GM18870 (cell line): Measurements from ENCODE around the gene OR2A14.
"Not testable (repeated sequence)": the region's sequence is repeated elsewhere in the genome, so short reads cannot be mapped to it uniquely, and the experiment has no call there.

ENCODE experiments used
- ATAC-seq: cut with Tn5 transposase; IDR thresholded peaks from one replicate; pipeline ENCODE4 v1.9.1; 2021; ENCODE audit warnings: moderate library complexity; ENCODE audit not compliant: unreplicated experiment

OR2A14 gene

GRCh38 chr7:144122876-144123275 lies at the start of gene OR2A14:
TSS of gene OR2A14 (plus strand) at chr7:144123176. CDS start at chr7:144129113, 5,937 bp downstream.
- no peak for ATAC-seq

- ATAC-seq: no peak
Measured at GRCh38 chr7:144074374-144074773, 48.6 kb upstream of the OR2A14 start.

- ATAC-seq: no peak
Measured at GRCh38 chr7:144085978-144086377, 37.0 kb upstream of the OR2A14 start, which contains the start of gene OR2A12. TSS of gene OR2A12 (plus strand) at chr7:144086278. CDS start at chr7:144095108, 8,830 bp downstream.

GRCh38 chr7:144086730-144087129 lies 36.2 kb upstream of the OR2A14 start:
- ATAC-seq: no peak

GRCh38 chr7:144087230-144087629 lies 35.7 kb upstream of the OR2A14 start:
- no peak for ATAC-seq

GRCh38 chr7:144090667-144091066 lies 32.3 kb upstream of the OR2A14 start:
- no peak for ATAC-seq

- ATAC-seq: no peak
Measured at GRCh38 chr7:144098776-144099175, 24.2 kb upstream of the OR2A14 start.

GRCh38 chr7:144100607-144101006 lies 22.4 kb upstream of the OR2A14 start:
- ATAC-seq: no peak

GRCh38 chr7:144102041-144102440 lies 20.9 kb upstream of the OR2A14 start:
- no peak for ATAC-seq

- no peak for ATAC-seq
Measured at GRCh38 chr7:144105211-144105610, 17.8 kb upstream of the OR2A14 start.

GRCh38 chr7:144109283-144109682 lies 13.7 kb upstream of the OR2A14 start, which contains the start of gene OR2A2:
TSS of gene OR2A2 (plus strand) at chr7:144109583. CDS start at chr7:144109583, 0 bp downstream.
- ATAC-seq: no peak

GRCh38 chr7:144110272-144110671 lies 12.7 kb upstream of the OR2A14 start:
- ATAC-seq: no peak

- ATAC-seq: no peak
Measured at GRCh38 chr7:144113651-144114050, 9.3 kb upstream of the OR2A14 start.

GRCh38 chr7:144118341-144118740 lies 4.6 kb upstream of the OR2A14 start:
- no peak for ATAC-seq

GRCh38 chr7:144127714-144128334 lies 4.8 kb downstream of the OR2A14 start:
- ATAC-seq: peak; percentile 97

- ATAC-seq: not testable (repeated sequence)
Measured at GRCh38 chr7:144129601-144130000, 6.6 kb downstream of the OR2A14 start.

- no peak for ATAC-seq
Measured at GRCh38 chr7:144130730-144131129, 7.8 kb downstream of the OR2A14 start.

GRCh38 chr7:144132262-144132661 lies 9.3 kb downstream of the OR2A14 start:
- ATAC-seq: no peak

GRCh38 chr7:144133307-144133706 lies 10.3 kb downstream of the OR2A14 start:
- no peak for ATAC-seq

- ATAC-seq: no peak
Measured at GRCh38 chr7:144134116-144134515, 11.1 kb downstream of the OR2A14 start.

- no peak for ATAC-seq
Measured at GRCh38 chr7:144137501-144137900, 14.5 kb downstream of the OR2A14 start.

GRCh38 chr7:144142187-144142586 lies 19.2 kb downstream of the OR2A14 start:
- ATAC-seq: no peak

GRCh38 chr7:144144426-144144825 lies 21.4 kb downstream of the OR2A14 start:
- ATAC-seq: no peak
